ENCODE measurements around the gene NOCT.
"Not testable (repeated sequence)": the region's sequence is repeated elsewhere in the genome, so short reads cannot be mapped to it uniquely, and the experiment has no call there.

NOCT gene

GRCh38 chr4:139015269-139015947 is at the start of gene NOCT:
Gene NOCT (plus strand): TSS chr4:139015781. CDS start chr4:139015982, 201 bp downstream.
- in situ Hi-C loops (cut with HindIII; ENCODE audit: low sequenced_read_pairs), result no loop called here

GRCh38 chr4:138967313-138967712 is 48.3 kb upstream of the NOCT start:
- in situ Hi-C loops (cut with HindIII; ENCODE audit: low sequenced_read_pairs), result no loop called here

GRCh38 chr4:138972956-138973801 is 42.4 kb upstream of the NOCT start:
- in situ Hi-C loops (cut with HindIII; ENCODE audit: low sequenced_read_pairs), result no loop called here

- in situ Hi-C loops (cut with HindIII; ENCODE audit: low sequenced_read_pairs), result no loop called here
Measured at GRCh38 chr4:138975225-138975624, 40.4 kb upstream of the NOCT start.

- in situ Hi-C loops (cut with HindIII; ENCODE audit: low sequenced_read_pairs), result no loop called here
Measured at GRCh38 chr4:138976526-138976925, 39.1 kb upstream of the NOCT start.

GRCh38 chr4:138977524-138977923 is 38.1 kb upstream of the NOCT start:
- in situ Hi-C loops (cut with HindIII; ENCODE audit: low sequenced_read_pairs), result no loop called here

- in situ Hi-C loops (cut with HindIII; ENCODE audit: low sequenced_read_pairs), result no loop called here
Measured at GRCh38 chr4:138978028-138978585, 37.5 kb upstream of the NOCT start.

- in situ Hi-C loops (cut with HindIII; ENCODE audit: low sequenced_read_pairs), result no loop called here
Measured at GRCh38 chr4:138978600-138978999, 37.0 kb upstream of the NOCT start.

- in situ Hi-C loops (cut with HindIII; ENCODE audit: low sequenced_read_pairs), result no loop called here
Measured at GRCh38 chr4:138979742-138980141, 35.8 kb upstream of the NOCT start.

GRCh38 chr4:138981930-138982390 is 33.6 kb upstream of the NOCT start:
- in situ Hi-C loops (cut with HindIII; ENCODE audit: low sequenced_read_pairs), result no loop called here

- in situ Hi-C loops (cut with HindIII; ENCODE audit: low sequenced_read_pairs), result no loop called here
Measured at GRCh38 chr4:138982754-138983153, 32.8 kb upstream of the NOCT start.

GRCh38 chr4:138983690-138984089 is 31.9 kb upstream of the NOCT start:
- in situ Hi-C loops (cut with HindIII; ENCODE audit: low sequenced_read_pairs), result no loop called here

- in situ Hi-C loops (cut with HindIII; ENCODE audit: low sequenced_read_pairs), result no loop called here
Measured at GRCh38 chr4:138984647-138985046, 30.9 kb upstream of the NOCT start.

- in situ Hi-C loops (cut with HindIII; ENCODE audit: low sequenced_read_pairs), result no loop called here
Measured at GRCh38 chr4:138992676-138993075, 22.9 kb upstream of the NOCT start.

GRCh38 chr4:138996090-138996489 is 19.5 kb upstream of the NOCT start:
- in situ Hi-C loops (cut with HindIII; ENCODE audit: low sequenced_read_pairs), result no loop called here

GRCh38 chr4:138999666-139000065 is 15.9 kb upstream of the NOCT start:
- in situ Hi-C loops (cut with HindIII; ENCODE audit: low sequenced_read_pairs), result no loop called here

GRCh38 chr4:139000134-139000533 is 15.4 kb upstream of the NOCT start:
- in situ Hi-C loops (cut with HindIII; ENCODE audit: low sequenced_read_pairs), result not testable (repeated sequence)

- in situ Hi-C loops (cut with HindIII; ENCODE audit: low sequenced_read_pairs), result not testable (repeated sequence)
Measured at GRCh38 chr4:139001430-139001829, 14.2 kb upstream of the NOCT start.

GRCh38 chr4:139003668-139004067 is 11.9 kb upstream of the NOCT start:
- in situ Hi-C loops (cut with HindIII; ENCODE audit: low sequenced_read_pairs), result not testable (repeated sequence)

- in situ Hi-C loops (cut with HindIII; ENCODE audit: low sequenced_read_pairs), result no loop called here
Measured at GRCh38 chr4:139005774-139006173, 9.8 kb upstream of the NOCT start.

- in situ Hi-C loops (cut with HindIII; ENCODE audit: low sequenced_read_pairs), result no loop called here
Measured at GRCh38 chr4:139007640-139008039, 7.9 kb upstream of the NOCT start.

- in situ Hi-C loops (cut with HindIII; ENCODE audit: low sequenced_read_pairs), result not testable (repeated sequence)
Measured at GRCh38 chr4:139008278-139008677, 7.3 kb upstream of the NOCT start.

Measured in endothelial cell of hepatic sinusoid (primary cell).